ENCODE results near the gene KRT7. TPM values are rescaled to one million over a fixed set of nuclear protein-coding genes. Genes with fewer than 3 reads are reported as not detected.

KRT7 gene
- polyA plus RNA-seq, 1 experiment, result 659 TPM

DNA sequence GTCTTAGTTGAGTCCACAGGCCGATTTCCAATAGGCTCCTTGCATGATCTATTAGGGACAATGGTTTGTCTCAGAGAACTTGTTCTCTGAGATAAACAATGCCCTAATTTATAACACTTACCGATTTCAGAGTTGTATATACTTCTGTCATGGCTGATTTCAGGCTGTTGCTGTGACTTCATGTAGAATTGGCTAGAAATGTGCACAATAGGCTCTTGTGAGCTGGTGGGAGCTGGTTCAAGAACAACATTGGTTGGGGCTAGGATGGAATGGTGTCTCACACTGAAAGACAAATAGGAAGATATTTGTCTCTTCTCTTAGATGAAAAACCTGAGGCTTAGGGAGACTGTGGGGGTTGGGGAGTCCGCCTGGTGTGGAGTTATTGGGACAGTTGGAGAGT is 34.7 kb downstream of the KRT7 start:
- Histone ChIP-seq H3K36me3 (ENCODE audit: control insufficient read depth, insufficient read depth, low read length) (no peaks in the 10 kb centered on the region), H3K27me3 (ENCODE audit: control insufficient read depth, insufficient read depth, low read length) (no peaks in the 10 kb centered on the region), H3K4me3 (ENCODE audit: low read depth, low read length) (no peak overlapping the region)
- no peak for DNase-seq (ENCODE audit: low read depth)
- ChIA-PET POLR2A (no interaction called here), CTCF (interaction anchor here (1.1 to 9.9 kb wide), 4 partner anchors 11 to 60 kb away, joined by 3 to 86 read pairs (median 6); no protein-coding TSS in a partner anchor)
- TF ChIP-seq, protein P1, sequence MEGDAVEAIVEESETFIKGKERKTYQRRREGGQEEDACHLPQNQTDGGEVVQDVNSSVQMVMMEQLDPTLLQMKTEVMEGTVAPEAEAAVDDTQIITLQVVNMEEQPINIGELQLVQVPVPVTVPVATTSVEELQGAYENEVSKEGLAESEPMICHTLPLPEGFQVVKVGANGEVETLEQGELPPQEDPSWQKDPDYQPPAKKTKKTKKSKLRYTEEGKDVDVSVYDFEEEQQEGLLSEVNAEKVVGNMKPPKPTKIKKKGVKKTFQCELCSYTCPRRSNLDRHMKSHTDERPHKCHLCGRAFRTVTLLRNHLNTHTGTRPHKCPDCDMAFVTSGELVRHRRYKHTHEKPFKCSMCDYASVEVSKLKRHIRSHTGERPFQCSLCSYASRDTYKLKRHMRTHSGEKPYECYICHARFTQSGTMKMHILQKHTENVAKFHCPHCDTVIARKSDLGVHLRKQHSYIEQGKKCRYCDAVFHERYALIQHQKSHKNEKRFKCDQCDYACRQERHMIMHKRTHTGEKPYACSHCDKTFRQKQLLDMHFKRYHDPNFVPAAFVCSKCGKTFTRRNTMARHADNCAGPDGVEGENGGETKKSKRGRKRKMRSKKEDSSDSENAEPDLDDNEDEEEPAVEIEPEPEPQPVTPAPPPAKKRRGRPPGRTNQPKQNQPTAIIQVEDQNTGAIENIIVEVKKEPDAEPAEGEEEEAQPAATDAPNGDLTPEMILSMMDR (IDR thresholded peaks at IDR 0.05; ENCODE audit: insufficient read depth, low read depth, low read length), result no peak

DNA sequence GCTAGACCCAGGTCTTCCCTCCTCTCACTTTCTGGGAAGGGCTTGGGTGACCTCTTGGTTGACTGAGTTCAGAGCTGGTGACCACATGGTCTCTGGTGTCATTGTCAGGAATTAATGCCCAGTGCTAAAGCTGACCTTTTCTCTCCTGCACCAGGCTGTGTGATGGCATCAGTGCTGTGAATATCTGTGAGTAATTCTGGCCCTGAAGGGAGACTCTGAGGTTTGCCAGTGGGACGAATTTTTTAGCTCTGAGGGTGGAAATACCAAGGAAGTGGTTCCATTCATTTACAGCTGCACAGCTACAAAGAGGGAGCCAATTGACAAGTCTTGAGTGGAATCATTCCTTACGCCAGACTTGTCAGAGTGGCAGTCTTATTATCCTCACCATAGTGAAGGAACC is 35.2 kb downstream of the KRT7 start:
- no peaks in the 10 kb centered on the region for H3K27me3 ChIP-seq (ENCODE audit: control insufficient read depth, insufficient read depth, low read length)
- DNase-seq (ENCODE audit: low read depth), result no peak
- ChIA-PET CTCF (interaction anchor here (0.9 to 9.9 kb wide), 5 partner anchors 11 to 117 kb away, joined by 3 to 86 read pairs (median 4); no protein-coding TSS in a partner anchor), POLR2A (no interaction called here)
- H3K4me3 ChIP-seq (ENCODE audit: low read depth, low read length), result no peak overlapping the region
- H3K36me3 ChIP-seq (ENCODE audit: control insufficient read depth, insufficient read depth, low read length), result no peaks in the 10 kb centered on the region
- TF ChIP-seq, protein P1 (IDR thresholded peaks at IDR 0.05; ENCODE audit: insufficient read depth, low read depth, low read length), result no peak

DNA sequence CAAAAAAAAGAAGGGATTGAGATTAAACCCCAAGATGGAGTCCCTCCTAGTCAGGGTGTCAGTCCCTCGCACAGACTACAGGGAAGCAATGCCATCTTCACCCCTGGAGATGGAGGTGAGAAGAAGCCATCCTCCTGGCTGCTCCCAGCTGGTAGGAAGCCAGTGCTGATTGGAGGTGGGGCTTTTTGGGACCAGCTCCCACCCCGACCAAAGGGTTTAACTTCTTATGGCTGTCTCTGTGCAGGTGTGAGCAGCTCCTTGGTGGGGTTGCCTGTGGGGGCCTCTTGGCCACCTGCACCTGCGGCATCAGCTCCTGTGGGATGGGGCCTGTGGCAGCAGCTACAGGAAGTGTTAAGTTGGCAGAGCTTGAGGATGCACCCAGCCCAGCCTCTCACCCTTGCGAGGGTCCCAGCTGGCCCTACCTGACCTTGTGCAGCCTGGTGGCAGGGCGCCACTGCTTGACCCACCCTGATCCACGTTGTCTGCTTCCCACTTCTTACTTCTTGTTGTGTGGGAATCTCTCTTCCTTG is 37.6 kb downstream of the KRT7 start:
- H3K27me3 ChIP-seq (ENCODE audit: control insufficient read depth, insufficient read depth, low read length), result no peaks in the 10 kb centered on the region
- CTCF ChIA-PET, result interaction anchor here (1.2 to 9.9 kb wide), 3 partner anchors 9 to 56 kb away, joined by 3 to 86 read pairs (median 4); no protein-coding TSS in a partner anchor
- no peak overlapping the region for H3K4me3 ChIP-seq (ENCODE audit: low read depth, low read length)
- POLR2A ChIA-PET, result no interaction called here
- TF ChIP-seq, protein P1 (IDR thresholded peaks at IDR 0.05; ENCODE audit: insufficient read depth, low read depth, low read length), result no peak
- DNase-seq (ENCODE audit: low read depth), result no peak
- H3K36me3 ChIP-seq (ENCODE audit: control insufficient read depth, insufficient read depth, low read length), result no peaks in the 10 kb centered on the region

DNA sequence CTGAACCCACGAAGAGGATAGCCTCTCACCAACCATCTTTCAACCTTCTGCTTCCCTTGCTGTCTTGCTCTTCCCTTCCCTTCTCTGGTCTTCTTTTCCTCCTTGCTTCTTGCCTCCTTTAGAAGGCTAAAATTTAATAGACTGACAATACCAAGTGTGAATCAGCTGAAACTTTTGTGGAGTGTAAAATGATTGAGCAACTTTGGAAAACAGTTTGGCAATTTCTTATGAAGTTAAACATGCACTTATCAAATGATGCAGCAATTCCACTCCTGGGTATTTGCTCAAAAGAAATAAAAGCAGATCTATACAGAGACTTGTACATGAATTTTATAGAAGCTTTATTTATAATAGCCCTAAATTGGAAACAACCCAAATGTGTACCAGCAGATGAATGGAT is 38.1 kb downstream of the KRT7 start:
- ChIA-PET POLR2A (no interaction called here), CTCF (interaction anchor here (1.2 to 9.9 kb wide), 2 partner anchors 8 to 55 kb away, joined by 3 to 86 read pairs; no protein-coding TSS in a partner anchor)
- TF ChIP-seq, protein P1 (IDR thresholded peaks at IDR 0.05; ENCODE audit: insufficient read depth, low read depth, low read length), result no peak

DNA sequence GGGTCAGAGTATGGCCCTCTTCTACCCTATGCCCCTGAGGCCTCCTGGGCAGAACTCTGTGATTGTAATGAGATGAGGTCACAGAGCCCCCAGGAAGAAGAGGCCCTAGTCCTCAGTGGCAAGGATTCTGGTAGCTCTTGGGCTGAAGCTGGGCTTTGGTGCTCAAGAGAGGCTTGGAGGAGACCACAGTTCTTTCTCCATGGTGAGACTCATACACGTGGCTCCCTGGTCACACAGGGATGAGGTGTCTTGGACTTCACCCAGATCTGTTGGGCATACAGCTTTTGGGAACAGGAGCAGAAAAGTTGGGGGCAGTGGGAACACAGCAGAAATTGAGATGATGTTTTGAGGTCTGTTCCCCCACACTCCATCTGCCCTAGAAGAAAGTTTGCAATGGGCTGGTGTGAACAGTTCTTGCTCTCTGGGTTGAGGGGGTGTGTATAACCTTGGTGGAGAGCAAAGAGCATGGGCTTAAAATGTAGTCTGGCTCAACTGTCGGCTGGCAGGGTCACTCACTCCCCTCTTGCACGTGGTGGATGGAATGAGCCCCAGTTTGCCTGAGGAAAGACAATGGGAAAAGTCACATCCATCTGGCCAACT is 41.6 kb downstream of the KRT7 start, which contains the start of gene KRT86:
Gene KRT86 (plus strand): TSS at position 125 of the 600 bp plus-strand sequence. CDS start 27,272 bp downstream, outside the sequence.
- no peak for DNase-seq (ENCODE audit: low read depth)
- no peaks in the 10 kb centered on the region for H3K36me3 ChIP-seq (ENCODE audit: control insufficient read depth, insufficient read depth, low read length)
- H3K4me3 ChIP-seq (ENCODE audit: low read depth, low read length), result no peak within 1 kb of the TSS
- ChIA-PET POLR2A (no interaction called here), CTCF (interaction anchor here (0.9 to 1.4 kb wide), 4 partner anchors 16 to 54 kb away, joined by 3 to 4 read pairs (median 3); no protein-coding TSS in a partner anchor)
- TF ChIP-seq, protein P1 (IDR thresholded peaks at IDR 0.05; ENCODE audit: insufficient read depth, low read depth, low read length), result no peak
- H3K27me3 ChIP-seq (ENCODE audit: control insufficient read depth, insufficient read depth, low read length), result no peaks in the 10 kb centered on the region

More for the DNA sequence above, 38.1 kb downstream of the KRT7 start:
- H3K36me3 ChIP-seq (ENCODE audit: control insufficient read depth, insufficient read depth, low read length), result no peaks in the 10 kb centered on the region
- H3K4me3 ChIP-seq (ENCODE audit: low read depth, low read length), result no peak overlapping the region
- H3K27me3 ChIP-seq (ENCODE audit: control insufficient read depth, insufficient read depth, low read length), result no peaks in the 10 kb centered on the region
- DNase-seq (ENCODE audit: low read depth), result no peak

Measured in BJ (cell line).